Upper lobe of left lung (tissue), 4 donors: ENCODE data around the gene PRICKLE3.

Experiments used
- CTCF ChIP-seq, 6 experiments: fragments of 450-650 bp in 4 of 6; fragments of 200-600 bp in 2 of 6; sonication (generic) in 2 of 6; IDR thresholded peaks; one replicate each; pipeline ENCODE4 v1.5.1; 2016 to 2019; ENCODE audit warnings: antibody characterized with exemption in 6 of 6
- POLR2A ChIP-seq, 4 donors: fragments of 450-650 bp; IDR thresholded peaks; one replicate each; pipeline ENCODE4 v1.5.1; 2016 to 2017; ENCODE audit warnings: antibody characterized with exemption in 4 of 4, mild to moderate bottlenecking in 2 of 4

- no peak for TF ChIP-seq POLR2A (IDR thresholded peaks at IDR 0.05)
- no peak for TF ChIP-seq CTCF (IDR thresholded peaks at IDR 0.05)
Observed at GRCh38 chrX:49174723-49175122, 11.4 kb downstream of the PRICKLE3 start.
